ENCODE measurements around the gene COL19A1. TPM values are rescaled to one million over a fixed set of nuclear protein-coding genes. Genes with fewer than 3 reads are reported as not detected.

COL19A1 gene
- total RNA-seq, 2 donors from 2014 or later: 1.4 to 1.5 TPM

DNA sequence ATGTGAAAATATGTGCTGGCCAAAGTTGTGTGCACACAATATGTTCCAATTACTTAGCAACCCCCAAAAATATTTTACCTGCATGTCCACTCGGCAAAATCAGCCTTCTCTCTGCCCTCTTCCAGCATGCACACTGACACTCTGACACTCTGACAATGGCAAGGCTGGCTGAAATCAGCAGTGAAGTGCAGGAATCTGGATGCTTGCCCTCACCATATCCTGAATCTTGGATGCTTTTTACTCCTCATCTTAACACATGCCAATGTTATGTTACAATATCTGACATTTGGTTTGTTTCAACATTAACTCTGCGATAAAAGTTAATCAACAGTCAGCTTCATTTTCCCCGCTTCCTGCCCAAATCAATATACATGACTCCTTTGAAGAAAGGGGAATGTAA is 233.4 kb downstream of the COL19A1 start:
- TF ChIP-seq, protein P1, sequence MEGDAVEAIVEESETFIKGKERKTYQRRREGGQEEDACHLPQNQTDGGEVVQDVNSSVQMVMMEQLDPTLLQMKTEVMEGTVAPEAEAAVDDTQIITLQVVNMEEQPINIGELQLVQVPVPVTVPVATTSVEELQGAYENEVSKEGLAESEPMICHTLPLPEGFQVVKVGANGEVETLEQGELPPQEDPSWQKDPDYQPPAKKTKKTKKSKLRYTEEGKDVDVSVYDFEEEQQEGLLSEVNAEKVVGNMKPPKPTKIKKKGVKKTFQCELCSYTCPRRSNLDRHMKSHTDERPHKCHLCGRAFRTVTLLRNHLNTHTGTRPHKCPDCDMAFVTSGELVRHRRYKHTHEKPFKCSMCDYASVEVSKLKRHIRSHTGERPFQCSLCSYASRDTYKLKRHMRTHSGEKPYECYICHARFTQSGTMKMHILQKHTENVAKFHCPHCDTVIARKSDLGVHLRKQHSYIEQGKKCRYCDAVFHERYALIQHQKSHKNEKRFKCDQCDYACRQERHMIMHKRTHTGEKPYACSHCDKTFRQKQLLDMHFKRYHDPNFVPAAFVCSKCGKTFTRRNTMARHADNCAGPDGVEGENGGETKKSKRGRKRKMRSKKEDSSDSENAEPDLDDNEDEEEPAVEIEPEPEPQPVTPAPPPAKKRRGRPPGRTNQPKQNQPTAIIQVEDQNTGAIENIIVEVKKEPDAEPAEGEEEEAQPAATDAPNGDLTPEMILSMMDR (conservative IDR thresholded peaks at IDR 0.05): no peak
- H3K4me1 Mint-ChIP-seq: peaks cover 17% of the 10 kb centered on the region
- H3K4me3 Mint-ChIP-seq: no peak overlapping the region
- Histone ChIP-seq H3K27ac (ENCODE audit: low read depth, low read length) (no peak overlapping the region), H3K9me3 (ENCODE audit: control insufficient read depth, low read length) (peaks cover 9% of the 10 kb centered on the region), H3K36me3 (ENCODE audit: control insufficient read depth, insufficient read depth, low read length) (no peaks in the 10 kb centered on the region), H3K4me3 (ENCODE audit: low read length) (no peak overlapping the region), H3K4me1 (ENCODE audit: control insufficient read depth, insufficient read depth, low read length) (no peaks in the 10 kb centered on the region), H3K27me3 (ENCODE audit: control insufficient read depth, insufficient read depth, low read length, poor library complexity, severe bottlenecking) (no peaks in the 10 kb centered on the region), H3K9ac (ENCODE audit: extremely low read depth, low read length, poor library complexity, severe bottlenecking) (no peak overlapping the region)
- no peaks in the 10 kb centered on the region for H3K36me3 Mint-ChIP-seq (ENCODE audit: low read depth)
- 89 to 93% methylated on average over 3 of the region's 3 CpGs for WGBS, 2 experiments (ENCODE audit: insufficient coverage in 1 of 2, insufficient read length in 1 of 2)
- no peaks in the 10 kb centered on the region for H3K27me3 Mint-ChIP-seq (ENCODE audit: insufficient read depth)
- no peak for DNase-seq
- H3K9me3 Mint-ChIP-seq: no peaks in the 10 kb centered on the region
- H3K27ac Mint-ChIP-seq: no peak overlapping the region

DNA sequence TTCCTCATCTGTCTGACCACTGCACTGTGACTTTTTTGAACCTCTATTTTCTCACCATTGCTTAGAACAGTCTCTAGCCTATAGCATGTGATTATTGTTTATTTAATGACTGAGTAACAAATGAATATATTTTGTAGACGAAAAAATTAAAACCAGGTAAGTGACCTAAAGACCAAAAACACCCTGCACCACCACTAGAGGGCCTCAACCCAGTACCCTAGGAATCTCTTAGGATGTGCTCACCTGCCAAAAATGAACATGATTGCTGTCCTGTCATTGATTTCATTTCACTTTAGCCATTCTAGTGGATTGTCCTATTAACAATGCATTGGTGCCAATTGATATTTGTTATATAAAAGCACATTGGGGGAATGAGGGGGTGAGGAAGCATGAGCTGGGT is 237.4 kb downstream of the COL19A1 start:
- H3K4me1 ChIP-seq (ENCODE audit: control insufficient read depth, insufficient read depth, low read length): no peaks in the 10 kb centered on the region
- H3K27ac ChIP-seq (ENCODE audit: low read depth, low read length): no peak overlapping the region
- no peak overlapping the region for H3K4me3 ChIP-seq (ENCODE audit: low read length)
- no peak overlapping the region for H3K27ac Mint-ChIP-seq
- TF ChIP-seq, protein P1 (conservative IDR thresholded peaks at IDR 0.05): peak; percentile 76
- WGBS, 2 experiments (ENCODE audit: insufficient coverage in 1 of 2, insufficient read length in 1 of 2): 86% methylated on average over 1 of the region's 1 CpG; no CpG with 5 or more reads in 1 of the 2 experiments
- no peaks in the 10 kb centered on the region for H3K36me3 ChIP-seq (ENCODE audit: control insufficient read depth, insufficient read depth, low read length)
- DNase-seq: no peak
- H3K27me3 Mint-ChIP-seq (ENCODE audit: insufficient read depth): no peaks in the 10 kb centered on the region
- H3K36me3 Mint-ChIP-seq (ENCODE audit: low read depth): no peaks in the 10 kb centered on the region
- H3K4me1 Mint-ChIP-seq: peaks cover 29% of the 10 kb centered on the region
- no peak overlapping the region for H3K4me3 Mint-ChIP-seq
- no peak overlapping the region for H3K9ac ChIP-seq (ENCODE audit: extremely low read depth, low read length, poor library complexity, severe bottlenecking)
- no peaks in the 10 kb centered on the region for H3K9me3 Mint-ChIP-seq
- no peaks in the 10 kb centered on the region for H3K27me3 ChIP-seq (ENCODE audit: control insufficient read depth, insufficient read depth, low read length, poor library complexity, severe bottlenecking)
- peaks cover 9% of the 10 kb centered on the region for H3K9me3 ChIP-seq (ENCODE audit: control insufficient read depth, low read length)

DNA sequence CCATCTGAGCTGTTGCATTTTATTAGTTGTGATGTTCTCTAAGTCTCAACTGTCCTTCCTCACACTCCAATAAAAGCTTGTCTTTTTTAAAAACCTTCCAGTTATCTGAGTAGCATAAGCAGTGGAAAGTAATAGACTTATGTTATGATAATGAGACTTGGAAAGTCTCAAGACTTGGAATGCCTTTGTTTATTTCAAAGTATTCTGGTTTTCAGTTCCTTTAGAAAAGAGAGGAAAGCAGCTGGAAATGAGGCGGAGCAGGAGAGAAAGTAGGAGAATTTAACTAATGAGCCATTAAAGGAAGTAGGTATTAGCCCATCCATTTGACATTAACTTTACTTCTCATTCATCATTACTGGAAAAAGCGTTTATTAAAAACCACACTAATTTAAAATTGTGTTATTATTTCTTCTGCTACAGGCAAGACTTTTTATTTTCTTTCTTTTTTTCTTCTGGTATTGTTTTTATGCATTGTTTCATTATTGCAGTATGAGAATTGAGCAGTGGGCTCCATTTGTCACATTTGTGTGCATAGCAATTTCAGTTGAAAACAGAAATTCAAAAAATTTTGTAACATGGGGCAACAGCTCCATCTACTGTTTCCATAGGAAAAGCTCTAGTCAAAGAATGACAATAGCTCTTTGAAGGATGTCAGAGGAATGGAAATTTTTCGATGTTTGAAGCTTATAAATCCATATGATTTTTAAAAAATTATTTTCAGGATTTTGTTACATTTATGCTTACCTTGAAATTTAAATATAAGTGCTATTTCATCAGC is 241.7 kb downstream of the COL19A1 start:
- H3K4me1 ChIP-seq (ENCODE audit: control insufficient read depth, insufficient read depth, low read length): peaks cover 6% of the 10 kb centered on the region
- TF ChIP-seq, protein P1 (conservative IDR thresholded peaks at IDR 0.05): peak; percentile 91
- Mint-ChIP-seq H3K27ac (no peak overlapping the region), H3K36me3 (ENCODE audit: low read depth) (no peaks in the 10 kb centered on the region), H3K4me3 (no peak overlapping the region), H3K27me3 (ENCODE audit: insufficient read depth) (peaks cover 5% of the 10 kb centered on the region), H3K4me1 (peaks cover 37% of the 10 kb centered on the region), H3K9me3 (no peaks in the 10 kb centered on the region)
- no peaks in the 10 kb centered on the region for H3K27me3 ChIP-seq (ENCODE audit: control insufficient read depth, insufficient read depth, low read length, poor library complexity, severe bottlenecking)
- peaks cover 9% of the 10 kb centered on the region for H3K9me3 ChIP-seq (ENCODE audit: control insufficient read depth, low read length)
- no peaks in the 10 kb centered on the region for H3K36me3 ChIP-seq (ENCODE audit: control insufficient read depth, insufficient read depth, low read length)
- WGBS, 2 experiments (ENCODE audit: insufficient coverage in 1 of 2, insufficient read length in 1 of 2): 66% methylated on average over 3 of the region's 3 CpGs; no CpG with 5 or more reads in 1 of the 2 experiments
- H3K4me3 ChIP-seq (ENCODE audit: low read length): no peak overlapping the region
- no peak overlapping the region for H3K9ac ChIP-seq (ENCODE audit: extremely low read depth, low read length, poor library complexity, severe bottlenecking)
- no peak for DNase-seq
- no peak overlapping the region for H3K27ac ChIP-seq (ENCODE audit: low read depth, low read length)
